ENCODE measurements around the gene HK1.
A peak's percentile ranks its signal among the peaks of the same experiment; 100 is the strongest.

Gene HK1

DNA sequence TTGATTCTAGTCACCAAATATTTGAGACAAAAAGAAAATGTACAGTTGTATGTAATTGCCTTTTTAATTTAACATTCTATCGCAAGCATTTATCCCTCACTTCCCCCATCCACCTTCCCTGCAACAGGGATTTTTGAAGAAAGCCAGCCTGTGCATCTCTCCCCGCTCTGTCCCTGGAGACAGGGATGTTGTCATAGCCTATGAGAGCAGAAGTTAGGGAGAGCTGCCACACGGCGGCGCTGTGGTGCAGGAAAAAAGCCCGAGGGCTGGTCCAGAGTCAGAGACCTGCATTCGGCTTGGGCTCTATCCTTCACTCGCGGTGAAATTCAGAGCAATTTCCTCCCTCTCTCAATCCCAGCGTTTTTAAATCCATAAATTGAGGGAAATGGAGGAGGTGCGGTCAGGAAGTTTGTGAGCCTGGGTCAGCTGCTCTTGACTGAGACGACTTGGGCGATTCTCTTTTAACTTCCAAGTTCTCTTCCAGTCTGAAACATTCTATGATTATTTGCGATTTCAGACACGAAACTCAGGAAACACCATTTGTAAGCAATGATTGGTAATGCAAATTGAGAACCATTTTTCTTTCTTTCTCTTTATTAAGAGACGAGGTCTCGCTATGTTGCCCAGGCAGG, 40.7 kb upstream of the HK1 start:
- Histone ChIP-seq H3K36me3 (ENCODE audit: control insufficient read depth, insufficient read depth, low read length) (no peaks in the 10 kb centered on the region), H3K27me3 (replicated peaks; ENCODE audit: control insufficient read depth, insufficient read depth, low read length) (no peaks in the 10 kb centered on the region), H3K4me3 (replicated peaks; ENCODE audit: low read depth, low read length) (no peak overlapping the region)
- peak; percentile 50 for DNase-seq (ENCODE audit: extremely low read depth, insufficient read length)
- TF ChIP-seq, protein P1, sequence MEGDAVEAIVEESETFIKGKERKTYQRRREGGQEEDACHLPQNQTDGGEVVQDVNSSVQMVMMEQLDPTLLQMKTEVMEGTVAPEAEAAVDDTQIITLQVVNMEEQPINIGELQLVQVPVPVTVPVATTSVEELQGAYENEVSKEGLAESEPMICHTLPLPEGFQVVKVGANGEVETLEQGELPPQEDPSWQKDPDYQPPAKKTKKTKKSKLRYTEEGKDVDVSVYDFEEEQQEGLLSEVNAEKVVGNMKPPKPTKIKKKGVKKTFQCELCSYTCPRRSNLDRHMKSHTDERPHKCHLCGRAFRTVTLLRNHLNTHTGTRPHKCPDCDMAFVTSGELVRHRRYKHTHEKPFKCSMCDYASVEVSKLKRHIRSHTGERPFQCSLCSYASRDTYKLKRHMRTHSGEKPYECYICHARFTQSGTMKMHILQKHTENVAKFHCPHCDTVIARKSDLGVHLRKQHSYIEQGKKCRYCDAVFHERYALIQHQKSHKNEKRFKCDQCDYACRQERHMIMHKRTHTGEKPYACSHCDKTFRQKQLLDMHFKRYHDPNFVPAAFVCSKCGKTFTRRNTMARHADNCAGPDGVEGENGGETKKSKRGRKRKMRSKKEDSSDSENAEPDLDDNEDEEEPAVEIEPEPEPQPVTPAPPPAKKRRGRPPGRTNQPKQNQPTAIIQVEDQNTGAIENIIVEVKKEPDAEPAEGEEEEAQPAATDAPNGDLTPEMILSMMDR (IDR thresholded peaks at IDR 0.05; ENCODE audit: insufficient read depth, low read length, poor library complexity, severe bottlenecking): peak; percentile 96

DNA sequence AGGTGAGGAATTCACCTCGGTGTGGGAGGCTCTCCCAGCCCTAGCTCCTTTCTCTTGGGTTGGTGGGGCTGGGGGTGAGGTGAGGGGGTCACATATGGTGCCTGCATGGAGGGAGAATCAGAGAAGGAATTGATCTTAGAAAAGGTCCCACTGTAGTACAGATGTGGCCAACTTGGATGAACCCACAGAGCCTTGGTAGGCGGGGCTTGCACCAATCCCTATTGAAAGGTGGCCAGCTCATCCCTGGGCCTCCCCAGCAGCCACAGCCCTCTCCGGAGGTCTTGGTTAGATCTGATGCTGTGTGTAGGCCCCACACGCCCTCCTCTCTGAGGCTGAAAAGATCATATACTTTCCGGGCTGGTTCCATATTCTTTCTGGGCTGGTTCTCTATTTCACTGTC, 39.2 kb upstream of the HK1 start:
- no peaks in the 10 kb centered on the region for H3K27me3 ChIP-seq (replicated peaks; ENCODE audit: control insufficient read depth, insufficient read depth, low read length)
- DNase-seq (ENCODE audit: extremely low read depth, insufficient read length): no peak
- H3K4me3 ChIP-seq (replicated peaks; ENCODE audit: low read depth, low read length): no peak overlapping the region
- TF ChIP-seq, protein P1 (IDR thresholded peaks at IDR 0.05; ENCODE audit: insufficient read depth, low read length, poor library complexity, severe bottlenecking): no peak
- H3K36me3 ChIP-seq (ENCODE audit: control insufficient read depth, insufficient read depth, low read length): no peaks in the 10 kb centered on the region

DNA sequence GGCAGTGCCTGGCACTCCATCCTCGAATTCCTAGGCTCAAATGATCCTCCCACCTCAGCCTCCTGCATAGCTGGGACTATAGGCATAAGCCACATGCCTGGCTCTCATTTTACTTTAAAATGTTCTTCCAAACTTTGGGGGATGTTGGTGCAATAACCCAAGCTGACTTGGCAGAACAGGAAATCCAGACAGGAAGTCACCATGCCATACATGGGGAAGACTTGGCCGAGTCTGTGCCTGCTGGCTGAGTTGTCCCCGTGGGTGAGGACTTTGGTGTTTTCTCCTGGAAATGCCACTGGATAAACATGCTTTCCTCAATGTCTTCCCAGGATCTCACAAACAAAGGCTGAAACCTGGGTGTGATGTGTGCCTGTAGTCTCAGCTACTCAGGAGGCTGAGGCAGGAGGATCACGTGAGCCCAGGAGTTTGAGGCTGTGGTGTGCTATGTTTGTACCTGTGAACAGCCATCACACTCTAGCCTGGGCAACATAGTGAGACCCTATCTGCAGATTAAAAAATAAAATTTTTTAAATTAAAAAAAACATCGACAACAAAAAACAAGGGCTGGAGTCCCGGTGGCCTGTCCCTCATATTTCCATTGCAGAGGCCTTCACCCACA, 38.4 kb upstream of the HK1 start:
- no peak overlapping the region for H3K4me3 ChIP-seq (replicated peaks; ENCODE audit: low read depth, low read length)
- H3K36me3 ChIP-seq (ENCODE audit: control insufficient read depth, insufficient read depth, low read length): no peaks in the 10 kb centered on the region
- H3K27me3 ChIP-seq (replicated peaks; ENCODE audit: control insufficient read depth, insufficient read depth, low read length): no peaks in the 10 kb centered on the region
- TF ChIP-seq, protein P1 (IDR thresholded peaks at IDR 0.05; ENCODE audit: insufficient read depth, low read length, poor library complexity, severe bottlenecking): no peak
- no peak for DNase-seq (ENCODE audit: extremely low read depth, insufficient read length)

DNA sequence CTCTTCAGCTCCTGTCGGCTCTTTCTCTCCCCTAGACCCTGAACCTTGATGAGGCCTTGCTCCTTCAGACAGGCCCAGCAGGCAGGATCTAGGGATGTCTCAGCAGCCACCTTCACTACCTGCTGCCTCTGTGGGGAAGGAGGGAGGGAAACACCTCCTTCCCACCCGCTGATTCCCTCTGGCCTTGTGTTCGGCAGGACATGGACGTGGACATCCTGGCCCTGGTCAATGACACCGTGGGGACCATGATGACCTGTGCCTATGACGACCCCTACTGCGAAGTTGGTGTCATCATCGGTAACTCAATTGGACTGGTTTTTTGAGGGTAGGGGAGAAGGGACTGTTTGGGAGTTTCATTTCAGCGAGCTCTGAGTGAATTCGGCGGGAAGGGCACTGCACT, 37.8 kb upstream of the HK1 start:
- Histone ChIP-seq H3K27me3 (replicated peaks; ENCODE audit: control insufficient read depth, insufficient read depth, low read length) (no peaks in the 10 kb centered on the region), H3K36me3 (ENCODE audit: control insufficient read depth, insufficient read depth, low read length) (no peaks in the 10 kb centered on the region), H3K4me3 (replicated peaks; ENCODE audit: low read depth, low read length) (no peak overlapping the region)
- TF ChIP-seq, protein P1 (IDR thresholded peaks at IDR 0.05; ENCODE audit: insufficient read depth, low read length, poor library complexity, severe bottlenecking): no peak
- DNase-seq (ENCODE audit: extremely low read depth, insufficient read length): no peak

DNA sequence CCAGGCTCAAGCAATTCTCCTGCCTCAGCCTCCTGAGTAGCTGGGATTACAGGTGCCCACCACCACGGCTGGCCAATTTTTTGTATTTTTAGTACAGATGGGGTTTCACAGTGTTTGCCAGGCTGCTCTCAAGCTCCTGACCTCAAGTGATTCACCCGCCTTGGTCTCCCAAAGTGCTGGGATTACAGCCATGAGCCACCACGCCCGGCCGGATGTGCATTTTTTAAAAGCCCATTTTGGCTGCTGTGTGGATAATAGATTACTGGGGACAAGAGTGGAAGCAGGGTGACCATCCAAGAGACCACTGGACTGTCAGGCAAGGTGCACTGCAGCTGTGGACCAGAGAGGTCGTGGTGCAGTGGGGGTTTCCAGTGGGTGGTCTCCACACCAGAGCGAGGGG, 36.7 kb upstream of the HK1 start:
- no peak for DNase-seq (ENCODE audit: extremely low read depth, insufficient read length)
- TF ChIP-seq, protein P1 (IDR thresholded peaks at IDR 0.05; ENCODE audit: insufficient read depth, low read length, poor library complexity, severe bottlenecking): no peak
- H3K36me3 ChIP-seq (ENCODE audit: control insufficient read depth, insufficient read depth, low read length): no peaks in the 10 kb centered on the region
- no peak overlapping the region for H3K4me3 ChIP-seq (replicated peaks; ENCODE audit: low read depth, low read length)
- H3K27me3 ChIP-seq (replicated peaks; ENCODE audit: control insufficient read depth, insufficient read depth, low read length): peaks cover 2% of the 10 kb centered on the region; the same call in 1 of the 2 replicates

Measured in GM06990 (cell line).